Hematopoietic multipotent progenitor cell (in vitro differentiated cells): ENCODE data around the gene CARD14. TPM values are rescaled to one million over a fixed set of nuclear protein-coding genes. Genes with fewer than 3 reads are reported as not detected.

Experiments used
- DNase-seq, 3 donors: peaks; one replicate each; pipeline ENCODE4 v3.0.0-alpha.2; 2011 to 2015; ENCODE audit warnings: low read depth in 2 of 3, low spot score in 2 of 3
- total RNA-seq: library from RNA; depleted of rRNA; stranded (reverse); fragments of >200 nt; gene quantifications from one replicate; pipeline ENCODE4 v1.2.3, GENCODE V29; 2012

CARD14 gene
- total RNA-seq, result not detected

DNA sequence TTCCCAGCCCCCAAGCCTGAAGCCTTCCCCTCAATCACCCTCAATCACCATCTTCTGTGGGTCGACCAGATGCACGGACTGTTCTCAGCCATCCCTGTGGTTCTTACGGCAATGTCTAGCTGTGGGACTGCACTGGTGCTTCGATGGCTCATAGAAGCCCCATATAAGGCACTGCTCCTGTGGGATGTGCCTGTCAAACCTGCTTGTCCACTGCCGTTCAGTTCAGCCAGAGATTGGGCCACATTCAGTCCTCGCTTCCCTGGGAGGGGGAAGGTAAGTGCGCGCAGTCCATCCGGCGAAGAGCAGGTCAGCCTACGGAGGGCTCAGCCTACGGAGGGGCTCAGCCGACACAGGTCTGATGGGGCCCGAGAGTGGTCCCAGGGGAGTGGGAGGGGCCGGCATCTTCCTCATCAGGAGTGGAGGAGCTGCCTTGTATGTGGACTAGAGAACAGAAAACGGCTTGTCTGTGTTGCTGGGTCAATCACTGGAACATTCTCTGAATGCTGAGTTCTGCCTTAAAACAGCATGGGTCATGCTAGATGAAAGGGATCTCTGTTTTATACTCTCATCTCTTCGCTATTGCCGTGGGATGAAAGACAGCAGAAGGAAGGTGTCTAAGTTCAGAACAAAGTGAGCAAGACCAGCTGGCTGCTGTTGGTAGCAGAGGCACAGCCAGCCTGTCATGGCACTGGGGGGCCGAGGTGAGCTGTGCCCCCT, at the start of gene CARD14:
CARD14 (plus strand) TSS at position 247 of the 717 bp plus-strand sequence. CDS start 11,409 bp downstream, outside the sequence.
- no peak for DNase-seq

DNA sequence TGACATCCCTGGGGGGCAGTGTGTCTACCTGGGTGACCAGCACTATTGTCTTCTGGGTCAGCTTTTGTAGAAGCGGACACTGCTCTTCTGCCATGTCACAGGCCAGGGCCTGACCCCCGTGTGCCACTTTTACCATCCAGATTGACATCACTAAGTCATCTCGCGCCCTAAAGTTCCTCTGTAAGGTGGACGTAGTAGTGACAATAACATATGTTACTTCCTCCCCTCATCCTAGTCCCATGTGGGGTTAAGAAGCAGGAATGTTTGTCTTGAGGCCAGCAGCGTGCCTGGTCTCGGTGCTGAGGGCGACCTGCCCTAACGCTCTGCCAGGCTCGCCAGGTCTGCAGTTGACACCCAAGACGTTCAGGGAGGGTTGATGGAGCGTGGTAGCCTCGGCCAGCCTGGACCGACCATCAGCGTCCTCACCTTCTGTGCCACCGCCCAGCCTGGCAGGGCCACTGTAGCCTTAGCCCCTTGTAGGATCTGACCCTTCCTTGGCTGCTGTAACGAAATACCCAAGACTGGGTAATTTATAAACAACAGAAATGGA, 47.7 kb upstream of the CARD14 start:
- no peak for DNase-seq

DNA sequence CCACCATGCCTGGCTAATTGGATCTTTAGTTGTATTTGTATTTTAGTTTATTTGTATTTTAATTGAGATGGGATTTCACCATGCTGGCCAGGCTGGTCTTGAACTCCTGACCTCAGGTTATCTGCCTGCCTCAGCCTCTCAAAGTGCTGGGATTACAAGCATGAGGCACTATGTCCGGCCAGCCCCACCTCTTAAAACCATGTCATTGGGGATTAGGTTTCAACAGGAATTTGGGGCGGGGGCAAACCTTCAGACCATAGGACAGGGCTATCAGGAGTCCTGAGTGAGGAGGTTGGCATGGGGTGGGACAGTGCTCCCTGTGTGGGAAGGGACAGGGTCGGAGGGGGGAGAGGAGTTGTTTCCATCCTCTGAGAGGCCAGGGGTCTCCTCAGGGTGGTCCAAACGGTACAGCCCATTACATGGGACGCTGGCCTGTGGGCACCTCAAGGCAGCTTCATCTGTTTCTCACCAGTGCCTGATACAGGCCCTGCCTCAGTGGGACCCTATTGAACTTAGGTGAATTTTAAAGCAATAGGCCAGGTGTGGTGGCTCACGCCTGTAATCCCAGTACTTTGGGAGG, 46.8 kb upstream of the CARD14 start:
- no peak for DNase-seq

DNA sequence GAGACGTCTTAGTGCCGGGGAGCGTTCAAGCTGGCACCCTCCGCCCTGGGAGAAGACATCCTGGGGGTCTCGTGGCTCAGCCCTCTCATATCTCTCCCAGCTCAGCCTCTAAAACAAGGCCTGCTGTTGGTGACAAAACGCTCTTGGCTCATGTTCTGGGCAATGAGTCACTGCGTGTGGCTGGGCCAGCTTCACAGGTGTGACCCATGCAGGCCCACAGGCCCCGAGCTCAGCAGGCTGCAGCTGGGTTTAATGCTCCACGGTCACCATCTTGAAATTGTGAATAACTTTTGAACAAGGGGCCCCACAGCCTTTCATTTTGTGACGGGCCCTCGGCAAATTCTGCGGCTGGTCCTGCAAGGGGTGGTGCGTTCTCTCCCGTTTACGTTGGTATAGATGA, 46.0 kb upstream of the CARD14 start:
- no peak for DNase-seq

DNA sequence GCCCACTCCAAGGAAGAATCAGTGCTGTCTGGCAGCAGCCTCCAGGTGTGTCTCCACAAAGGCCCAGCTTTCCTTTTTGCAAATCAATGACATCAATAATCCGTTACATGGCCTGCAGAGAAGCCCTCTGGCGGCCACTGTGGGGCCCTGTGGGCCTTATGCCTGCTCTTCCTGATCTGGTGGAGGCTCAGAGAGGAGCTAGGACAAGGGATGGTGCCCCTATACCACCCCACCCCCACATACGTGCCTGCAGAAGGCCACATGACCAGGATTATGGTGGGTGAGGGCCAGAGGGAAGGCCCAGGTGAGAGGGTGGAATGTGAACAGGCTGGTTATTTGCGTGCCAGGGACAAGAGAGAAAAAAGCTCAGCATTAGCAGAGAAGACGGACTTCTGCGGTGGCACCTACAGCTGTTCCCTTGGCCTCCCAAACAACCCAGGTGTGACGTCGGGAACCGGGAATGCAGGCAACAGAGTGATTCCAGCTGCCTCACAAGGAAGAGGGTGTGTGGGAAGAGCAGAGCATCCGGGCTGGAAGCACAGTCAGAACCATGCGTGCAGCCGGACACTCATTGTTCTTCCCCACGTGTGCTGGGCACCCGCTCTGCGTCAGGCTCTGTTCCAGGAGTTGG, 45.4 kb upstream of the CARD14 start:
- no peak for DNase-seq

DNA sequence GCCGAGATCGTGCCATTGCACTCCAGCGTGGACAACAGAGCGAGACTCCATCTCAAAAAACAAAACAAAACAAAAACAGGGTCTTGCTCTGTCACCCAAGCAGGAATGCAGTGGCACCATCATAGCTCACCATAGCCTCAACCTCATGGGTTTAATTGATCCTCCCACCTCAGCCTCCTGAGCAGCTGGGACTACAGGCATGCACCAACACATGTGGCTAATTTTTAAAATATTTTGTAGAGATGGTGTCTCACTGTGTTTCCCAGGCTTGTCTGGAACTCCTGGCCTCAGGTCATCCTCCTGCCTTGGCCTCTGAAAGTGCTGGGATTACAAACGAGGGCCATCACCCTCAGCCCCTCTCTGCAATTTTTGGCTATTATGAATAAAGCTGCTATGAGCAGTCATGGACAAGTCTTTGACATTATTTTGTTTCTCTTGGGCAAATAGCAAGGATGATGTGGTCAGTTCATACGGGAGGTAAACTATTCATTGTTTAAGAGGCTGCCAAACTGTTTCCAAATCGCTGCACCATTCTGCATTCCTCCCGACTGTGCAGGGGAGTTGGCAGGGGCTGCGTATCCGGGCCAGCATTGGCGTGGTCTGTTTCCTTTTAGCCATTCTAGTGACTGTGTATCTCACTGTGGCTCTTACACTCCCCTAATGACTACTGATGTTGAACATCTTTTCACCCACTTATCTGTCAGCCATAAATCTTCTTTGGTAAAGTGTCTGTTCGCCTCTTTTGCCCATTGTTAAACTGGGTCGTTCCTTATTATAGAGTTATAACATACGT, 44.0 kb upstream of the CARD14 start:
- no peak for DNase-seq

DNA sequence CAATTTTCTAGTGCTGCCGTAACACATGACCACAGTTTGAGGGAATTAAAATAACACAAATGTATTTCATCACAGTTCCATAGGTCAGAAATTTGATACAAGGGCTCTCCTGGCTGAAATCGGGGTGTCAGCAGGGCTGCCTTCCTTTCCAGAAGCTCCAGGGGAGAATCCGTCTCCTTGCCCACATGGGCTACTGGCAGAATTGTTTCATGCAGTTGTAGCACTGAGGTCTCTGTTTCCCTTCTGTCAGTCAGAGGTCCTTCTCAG, 43.4 kb upstream of the CARD14 start:
- DNase-seq, result no peak

DNA sequence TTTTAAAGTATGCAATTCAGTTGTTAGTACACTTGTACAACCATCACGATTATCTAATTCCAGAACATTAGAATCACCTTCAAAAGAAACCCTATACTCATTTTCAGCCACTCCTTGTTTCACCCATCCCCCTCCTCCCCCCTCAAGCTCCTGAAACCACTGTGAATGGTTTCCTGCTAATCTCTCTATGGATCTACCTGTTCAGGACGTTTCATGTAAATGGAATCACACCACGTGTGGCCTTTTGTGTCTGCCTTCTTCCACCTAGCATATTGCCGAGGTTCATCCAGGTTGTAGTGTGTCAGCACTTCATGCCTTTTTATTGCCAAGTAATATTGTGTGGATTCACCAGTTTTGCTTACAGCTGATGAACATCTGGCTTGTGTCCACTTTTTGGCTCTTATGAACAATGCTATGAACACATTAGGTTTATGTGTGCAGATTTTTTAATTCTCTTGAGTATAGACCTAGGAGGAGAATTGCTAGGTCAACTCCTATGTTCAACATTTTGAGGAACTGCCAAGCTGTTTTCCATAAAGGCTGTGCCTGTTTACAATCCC, 40.7 kb upstream of the CARD14 start:
- DNase-seq, result no peak

DNA sequence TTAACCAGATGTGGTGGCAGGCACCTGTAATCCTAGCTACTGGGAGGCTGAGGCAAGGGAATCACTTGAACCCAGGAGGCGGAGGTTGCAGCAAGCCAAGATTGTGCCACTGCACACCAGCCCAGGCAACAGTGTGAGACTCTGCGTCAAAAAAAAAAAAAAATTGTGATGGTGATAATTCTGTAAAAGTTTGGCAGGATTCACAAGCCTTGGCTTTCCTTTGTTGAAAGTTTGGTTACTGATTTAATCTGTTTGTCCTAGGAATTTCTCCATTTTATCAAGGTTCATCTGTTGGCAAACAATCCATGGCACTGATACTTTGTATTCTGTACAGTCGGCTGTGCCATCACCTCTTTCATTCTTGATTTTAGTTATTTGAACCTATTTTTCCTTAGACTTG, 38.8 kb upstream of the CARD14 start:
- DNase-seq, result no peak

DNA sequence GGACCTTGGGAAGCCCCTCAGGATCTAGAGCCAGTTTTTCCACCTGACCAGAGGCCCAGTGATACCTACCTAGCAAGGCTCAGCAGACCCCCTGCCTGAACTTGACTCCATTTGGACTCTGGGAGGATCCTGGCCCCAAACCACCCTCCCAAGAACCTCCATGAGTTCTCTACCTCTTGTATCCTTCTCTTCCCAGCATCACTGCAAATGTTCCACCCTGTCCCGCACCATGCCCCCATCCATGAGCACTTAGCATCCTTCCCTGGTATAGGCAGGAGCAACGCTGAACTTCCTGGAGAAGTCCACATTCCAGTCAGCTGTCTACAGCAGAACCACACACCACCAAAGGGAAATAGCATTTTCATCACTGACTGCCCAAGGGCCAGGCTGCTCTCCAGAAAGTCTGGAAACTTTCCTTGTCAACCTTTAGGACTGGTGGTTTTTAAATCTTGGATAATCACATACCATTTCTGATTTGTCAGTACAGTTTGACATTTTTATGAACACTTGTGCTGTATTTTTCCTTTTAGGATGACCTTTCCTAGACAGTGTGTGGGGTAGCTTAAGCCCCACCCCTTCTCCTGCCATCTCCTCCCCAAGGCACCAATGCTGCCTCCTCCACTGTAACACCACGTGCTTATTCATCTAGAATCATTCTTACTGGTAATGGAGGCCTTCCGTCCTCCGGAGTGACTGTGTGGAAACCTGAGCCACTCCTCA, 36.8 kb upstream of the CARD14 start:
- DNase-seq, result no peak

DNA sequence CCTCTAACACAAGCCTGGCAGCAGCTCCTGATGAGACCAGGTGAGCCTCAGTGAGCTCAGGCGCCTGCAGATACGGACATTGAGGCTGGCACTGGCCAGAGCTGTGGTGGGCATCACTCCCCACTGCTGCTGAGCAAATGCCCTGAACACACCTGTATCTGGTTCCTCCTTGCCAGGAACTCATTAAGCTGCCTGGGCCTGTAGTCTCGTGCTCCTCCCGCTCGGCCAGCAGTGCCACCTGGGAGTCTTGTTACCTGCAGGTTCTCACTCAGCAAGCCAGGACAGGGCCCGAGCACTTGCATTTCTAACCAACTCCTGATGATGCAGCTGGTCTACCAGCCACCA, 36.2 kb upstream of the CARD14 start:
- DNase-seq, result no peak

DNA sequence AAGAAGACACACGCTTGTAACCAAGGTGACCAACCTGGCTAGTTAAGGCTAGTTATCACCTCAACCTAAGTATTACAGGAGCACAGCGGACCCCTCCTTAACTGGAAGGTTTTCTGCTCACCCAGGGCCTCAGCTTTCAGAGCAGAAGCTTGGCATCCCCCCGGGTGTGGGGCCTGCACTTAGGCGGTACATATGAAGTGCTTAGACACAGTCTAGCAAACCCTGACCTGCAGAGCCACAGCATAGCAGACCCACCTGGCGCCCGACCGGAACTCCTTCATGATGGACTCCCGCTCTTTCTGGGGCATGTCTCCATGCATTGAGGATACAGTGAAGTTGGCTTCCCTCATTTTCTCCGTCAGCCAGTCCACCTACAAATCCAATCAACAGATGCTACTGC, 32.7 kb upstream of the CARD14 start:
- DNase-seq, result no peak

DNA sequence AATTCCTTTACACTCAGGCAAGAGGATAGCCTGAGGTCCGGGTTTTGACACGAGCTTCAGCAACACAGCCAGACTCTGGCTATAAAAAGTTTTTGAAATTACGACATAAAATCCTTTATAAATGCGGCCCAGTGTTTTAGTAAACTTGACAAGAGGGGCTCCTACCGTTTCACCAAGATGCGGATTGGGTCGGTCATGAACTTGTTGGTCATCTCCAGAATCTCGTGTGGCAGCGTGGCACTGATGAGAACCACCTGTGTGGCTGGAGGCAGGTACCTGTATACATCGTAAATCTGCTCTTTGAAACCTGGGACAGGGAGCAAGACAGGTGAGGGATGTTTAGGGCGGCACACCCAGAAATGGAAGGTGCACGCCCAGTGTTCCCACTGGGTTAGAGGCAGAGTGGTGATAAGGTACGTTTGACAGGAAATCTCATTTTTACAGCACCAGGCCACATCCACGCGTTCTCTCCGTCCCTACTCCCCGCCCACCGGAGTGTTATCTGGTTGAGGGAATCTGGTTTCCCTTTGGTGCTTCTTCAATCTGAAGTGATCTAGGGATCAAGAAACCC, 30.9 kb upstream of the CARD14 start:
- no peak for DNase-seq

DNA sequence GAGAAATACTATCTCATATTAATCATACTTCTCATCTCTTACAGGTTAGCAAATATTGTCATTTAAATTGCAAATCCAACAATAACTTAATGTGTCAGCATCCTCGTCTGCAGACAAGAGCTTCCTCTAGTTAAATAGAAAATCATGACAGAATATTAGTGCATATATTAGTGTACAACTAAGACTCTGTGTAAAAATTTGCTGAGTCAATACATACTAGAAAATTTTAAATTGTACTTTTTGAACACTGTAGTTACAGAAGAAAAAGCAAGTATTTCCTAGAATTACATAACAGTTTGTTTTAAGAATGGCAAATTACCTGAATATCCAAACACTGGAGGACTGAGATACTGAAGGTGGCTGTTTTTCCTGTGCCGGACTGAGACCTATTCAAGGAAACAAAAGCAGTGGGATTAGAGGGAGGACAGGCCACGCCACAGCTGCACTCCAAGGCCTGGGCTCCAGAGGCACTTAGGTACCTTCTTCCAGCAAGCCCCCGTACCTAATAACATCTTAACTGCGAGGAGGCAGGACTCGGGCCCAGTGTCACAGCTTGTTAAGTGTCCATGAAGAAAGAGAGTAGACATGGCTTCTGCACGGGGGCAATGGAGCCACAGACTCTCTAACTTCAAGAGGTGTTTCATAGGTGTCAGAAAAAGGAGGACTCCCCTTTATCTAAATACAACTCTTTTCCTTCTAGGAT, 28.2 kb upstream of the CARD14 start:
- no peak for DNase-seq

DNA sequence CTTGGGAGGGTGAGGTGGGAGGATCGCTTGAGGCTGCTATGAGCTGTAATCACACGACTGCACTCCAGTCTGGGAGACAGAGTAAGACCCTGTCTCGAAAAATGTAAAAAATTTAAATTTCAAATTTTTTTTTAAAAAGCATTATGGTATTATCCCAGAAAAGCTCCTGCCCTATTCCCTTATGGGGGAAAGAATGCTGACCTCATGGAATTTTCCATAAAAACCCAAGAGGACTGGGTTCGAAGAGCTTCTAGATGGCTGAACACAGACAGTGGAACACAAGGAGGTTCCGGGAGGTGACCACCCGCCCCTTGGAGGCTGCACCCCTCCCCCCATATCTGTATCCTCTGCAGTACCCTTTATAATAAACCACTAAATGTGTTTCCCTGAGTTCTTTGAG, 26.9 kb upstream of the CARD14 start:
- DNase-seq, result no peak

DNA sequence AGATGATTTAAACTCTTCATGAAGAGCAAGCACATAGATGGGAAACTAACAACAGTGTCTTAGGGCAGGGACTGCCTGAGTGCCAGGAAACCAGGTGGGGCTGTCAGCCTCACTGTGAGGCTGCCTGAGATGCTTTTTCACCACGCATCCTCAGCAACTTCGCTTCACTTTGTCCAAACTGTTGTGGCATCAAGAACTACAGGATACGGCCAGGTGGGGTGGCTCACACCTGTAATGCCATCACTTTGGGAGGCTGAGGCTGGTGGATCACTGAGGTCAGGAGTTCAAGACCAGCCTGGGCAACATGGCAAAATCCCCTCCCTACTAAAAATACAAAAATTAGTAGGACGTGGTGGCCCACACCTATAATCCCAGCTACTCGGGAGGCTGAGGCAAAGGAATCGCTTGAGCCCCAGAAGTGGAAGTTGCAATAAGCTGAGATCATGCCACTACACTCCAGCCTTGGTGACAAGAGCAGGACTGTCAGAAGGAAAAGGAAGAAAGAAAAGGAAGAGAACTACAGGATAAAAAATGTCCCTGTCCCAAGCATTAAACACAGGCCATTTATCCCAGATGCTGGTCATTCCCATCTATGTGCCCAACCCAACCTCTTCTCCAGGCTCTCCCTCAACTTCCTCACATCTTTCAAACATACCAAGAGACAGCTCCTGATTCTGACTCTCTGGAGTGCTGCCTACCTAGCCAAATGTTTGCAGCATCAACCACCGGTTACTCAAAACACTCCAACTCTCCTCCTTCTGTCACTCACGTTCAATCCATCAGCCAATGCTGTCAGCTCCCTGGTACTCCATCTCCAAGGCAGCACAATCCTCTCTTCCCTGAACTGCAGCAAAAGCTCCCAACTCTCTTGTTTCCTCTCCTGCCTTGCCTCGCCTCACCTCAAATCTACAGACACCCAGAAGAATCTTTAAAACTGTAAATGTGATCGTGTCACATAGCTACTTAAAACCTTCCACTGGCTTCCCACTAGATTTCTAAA, 24.5 kb upstream of the CARD14 start:
- no peak for DNase-seq

DNA sequence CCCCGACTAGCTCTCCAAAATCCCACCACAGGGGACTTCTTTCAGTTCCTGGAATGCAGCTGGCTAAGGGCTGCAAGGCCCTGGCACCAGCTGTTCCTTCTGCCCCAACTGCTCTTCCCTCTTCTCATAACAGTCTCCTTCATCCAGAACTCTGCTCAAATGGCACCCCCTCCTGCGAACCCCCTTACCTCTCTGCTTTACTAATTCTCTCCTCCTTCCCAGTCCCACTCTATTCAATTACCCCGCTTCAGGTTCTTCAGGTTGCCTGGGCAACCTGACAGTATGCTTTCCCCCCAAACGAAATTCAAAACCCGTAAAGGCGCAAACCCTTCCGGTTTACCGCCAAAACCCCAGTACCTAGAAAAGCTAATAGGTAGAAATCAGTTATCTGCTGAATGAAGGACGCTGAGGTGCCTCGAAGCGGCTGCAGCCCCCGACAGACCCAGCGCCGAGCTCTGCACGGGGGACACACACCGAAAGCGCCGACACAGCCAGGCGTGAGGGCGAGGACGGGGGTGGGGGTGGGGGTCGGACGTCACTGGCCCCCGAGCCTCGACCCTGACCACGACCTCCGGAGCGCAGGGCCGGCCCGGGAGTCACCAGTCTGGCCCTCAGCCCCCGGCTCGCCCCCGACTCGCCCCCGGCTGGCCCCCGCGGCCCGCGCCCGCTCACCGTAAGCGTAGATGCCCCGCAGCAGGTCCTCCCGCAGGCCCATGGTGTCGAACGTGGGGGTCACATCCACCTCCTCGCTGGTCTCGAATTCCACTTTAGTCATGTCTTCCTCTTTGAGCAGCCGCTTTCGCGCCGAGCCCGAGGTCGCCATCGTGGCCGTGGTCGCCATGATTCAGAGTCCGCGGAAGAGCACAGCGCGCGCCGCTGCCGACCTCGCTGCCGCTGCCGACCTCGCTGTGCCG, 23.5 kb upstream of the CARD14 start:
- peak; percentile 10 to 37 (median 23) for DNase-seq
